OCI-LY3 (cell line): ENCODE measurements around the gene SKA1.
"Not testable (repeated sequence)": the region's sequence is repeated elsewhere in the genome, so short reads cannot be mapped to it uniquely, and the experiment has no call there.

Source experiments
- H2AFZ ChIP-seq: fragments of 200-600, 300-600 bp; shearing (Covaris generic); 2 replicates; pipeline ENCODE4 v1.6.0; 2014; ENCODE audit warnings: antibody characterized with exemption, low read depth, low read length
- H3K27ac ChIP-seq: fragments of 200-600, 300-600 bp; sonication (generic); 2 replicates; pipeline ENCODE4 v1.5.1; 2014; ENCODE audit warnings: mild to moderate bottlenecking, low read length, moderate library complexity, mixed read lengths
- H3K27me3 ChIP-seq: fragments of 200-600, 300-600 bp; sonication (generic); 2 replicates; pipeline ENCODE4 v1.6.1; 2014; ENCODE audit warnings: low read depth, low read length, mixed read lengths
- H3K36me3 ChIP-seq: fragments of 200-600, 300-600 bp; sonication (generic); replicated peaks from 2 replicates; pipeline ENCODE3; 2014; ENCODE audit warnings: low read depth, low read length, mixed read lengths
- H3K4me1 ChIP-seq: fragments of 300-600, 200-600 bp; sonication (generic); 2 replicates; pipeline ENCODE4 v1.6.1; 2014; ENCODE audit warnings: low read length, mixed read lengths
- H3K4me2 ChIP-seq: fragments of 200-600, 300-600 bp; sonication (generic); 2 replicates; pipeline ENCODE4 v1.6.1; 2014; ENCODE audit warnings: low read length, mixed read lengths
- H3K4me3 ChIP-seq: fragments of 300-600, 200-600 bp; sonication (generic); 2 replicates; pipeline ENCODE4 v1.5.1; 2014; ENCODE audit warnings: antibody characterized with exemption, mild to moderate bottlenecking, low read length, moderate library complexity
- H3K79me2 ChIP-seq: fragments of 300-600, 200-600 bp; shearing (Covaris generic); 2 replicates; pipeline ENCODE4 v1.6.1; 2014; ENCODE audit warnings: mild to moderate bottlenecking, low read length, mixed read lengths
- H3K9ac ChIP-seq: fragments of 300-600, 200-600 bp; shearing (Covaris generic); 2 replicates; pipeline ENCODE4 v1.6.0; 2014; ENCODE audit warnings: mild to moderate bottlenecking, low read length, moderate library complexity
- H3K9me3 ChIP-seq: fragments of 200-600, 300-600 bp; shearing (Covaris generic); 2 replicates; pipeline ENCODE4 v1.6.1; 2014; ENCODE audit warnings: low read length, mixed read lengths; ENCODE audit not compliant: insufficient read depth
- H4K20me1 ChIP-seq: fragments of 200-600, 300-600 bp; sonication (generic); 2 replicates; pipeline ENCODE4 v1.6.1; 2016; ENCODE audit warnings: low read length, mixed read lengths; ENCODE audit not compliant: insufficient read depth
- CTCF ChIP-seq: fragments of 200-600, 300-600 bp; sonication (generic); IDR thresholded peaks from 2 replicates; pipeline ENCODE4 v1.5.1; 2014; ENCODE audit warnings: antibody characterized with exemption, low read length, low read depth
- EZH2phosphoT487 ChIP-seq: fragments of 200-600 bp; shearing (Covaris generic); IDR thresholded peaks from 2 replicates; pipeline ENCODE4 v1.6.1; 2018; ENCODE audit warnings: antibody characterized with exemption, mixed run types, low read depth

The SKA1 gene

GRCh38 chr18:50397023-50397422, 22.2 kb downstream of the SKA1 start:
- H2AFZ ChIP-seq: no peak overlapping the region
- peaks cover 19% of the 10 kb centered on the region for H3K36me3 ChIP-seq
- H3K4me1 ChIP-seq: no peaks in the 10 kb centered on the region
- no peaks in the 10 kb centered on the region for H3K79me2 ChIP-seq
- no peak for TF ChIP-seq CTCF
- no peak for TF ChIP-seq EZH2phosphoT487
- H3K9ac ChIP-seq: no peak overlapping the region
- no peak overlapping the region for H3K27ac ChIP-seq
- no peaks in the 10 kb centered on the region for H3K27me3 ChIP-seq
- H3K4me3 ChIP-seq: no peak overlapping the region
- no peaks in the 10 kb centered on the region for H4K20me1 ChIP-seq
- H3K4me2 ChIP-seq: no peak overlapping the region
- no peaks in the 10 kb centered on the region for H3K9me3 ChIP-seq

- Histone ChIP-seq H3K36me3 (peaks cover 16% of the 10 kb centered on the region), H3K4me3 (no peak overlapping the region), H2AFZ (no peak overlapping the region), H3K9me3 (no peaks in the 10 kb centered on the region), H3K27me3 (no peaks in the 10 kb centered on the region), H3K4me2 (no peak overlapping the region), H4K20me1 (no peaks in the 10 kb centered on the region), H3K27ac (no peak overlapping the region), H3K4me1 (no peaks in the 10 kb centered on the region), H3K79me2 (no peaks in the 10 kb centered on the region), H3K9ac (no peak overlapping the region)
- TF ChIP-seq EZH2phosphoT487: no peak
- no peak for TF ChIP-seq CTCF
Measured at GRCh38 chr18:50398099-50398498, 23.3 kb downstream of the SKA1 start.

- H3K9ac ChIP-seq: no peak overlapping the region
Measured at GRCh38 chr18:50398947-50399346, 24.1 kb downstream of the SKA1 start.

GRCh38 chr18:50399582-50399981, 24.7 kb downstream of the SKA1 start:
- Histone ChIP-seq H2AFZ (no peak overlapping the region), H3K9ac (no peak overlapping the region), H3K4me1 (no peaks in the 10 kb centered on the region), H3K27ac (no peak overlapping the region), H3K36me3 (peaks cover 1% of the 10 kb centered on the region), H3K9me3 (no peaks in the 10 kb centered on the region), H3K79me2 (no peaks in the 10 kb centered on the region), H3K4me3 (no peak overlapping the region), H3K4me2 (no peak overlapping the region), H3K27me3 (no peaks in the 10 kb centered on the region), H4K20me1 (no peaks in the 10 kb centered on the region)
- TF ChIP-seq CTCF: no peak
- TF ChIP-seq EZH2phosphoT487: no peak

More at GRCh38 chr18:50398947-50399346, 24.1 kb downstream of the SKA1 start:
- no peak overlapping the region for H3K4me2 ChIP-seq
- no peak overlapping the region for H3K27ac ChIP-seq
- no peaks in the 10 kb centered on the region for H3K9me3 ChIP-seq
- H3K4me1 ChIP-seq: no peaks in the 10 kb centered on the region
- no peaks in the 10 kb centered on the region for H4K20me1 ChIP-seq
- no peak overlapping the region for H3K4me3 ChIP-seq
- peaks cover 7% of the 10 kb centered on the region for H3K36me3 ChIP-seq
- H3K27me3 ChIP-seq: no peaks in the 10 kb centered on the region
- H3K79me2 ChIP-seq: no peaks in the 10 kb centered on the region
- no peak overlapping the region for H2AFZ ChIP-seq
- TF ChIP-seq EZH2phosphoT487 (no peak), CTCF (no peak)

GRCh38 chr18:50400438-50400837, 25.6 kb downstream of the SKA1 start:
- not testable (repeated sequence) for H3K9me3 ChIP-seq, H2AFZ ChIP-seq, H3K27ac ChIP-seq, H4K20me1 ChIP-seq, H3K4me3 ChIP-seq, H3K4me2 ChIP-seq, H3K9ac ChIP-seq, H3K79me2 ChIP-seq, H3K27me3 ChIP-seq, H3K36me3 ChIP-seq, H3K4me1 ChIP-seq
